KBM-7 (cell line): ENCODE measurements around the gene PRAC1.
"Not testable (repeated sequence)": the region's sequence is repeated elsewhere in the genome, so short reads cannot be mapped to it uniquely, and the experiment has no call there.

ENCODE experiments used
- DNase-seq: peaks from one replicate; pipeline ENCODE4 v3.0.0-alpha.2; 2015
- in situ Hi-C: fragments of 300-500 bp; cut with MboI; formaldehyde crosslinking; loops from 2 replicates; pipeline ENCODE4 v1.14.3; 2020; ENCODE audit warnings: low sequenced_read_pairs, low pct_unique_long_range_greater_than_20kb, mixed read lengths

Gene PRAC1

DNA sequence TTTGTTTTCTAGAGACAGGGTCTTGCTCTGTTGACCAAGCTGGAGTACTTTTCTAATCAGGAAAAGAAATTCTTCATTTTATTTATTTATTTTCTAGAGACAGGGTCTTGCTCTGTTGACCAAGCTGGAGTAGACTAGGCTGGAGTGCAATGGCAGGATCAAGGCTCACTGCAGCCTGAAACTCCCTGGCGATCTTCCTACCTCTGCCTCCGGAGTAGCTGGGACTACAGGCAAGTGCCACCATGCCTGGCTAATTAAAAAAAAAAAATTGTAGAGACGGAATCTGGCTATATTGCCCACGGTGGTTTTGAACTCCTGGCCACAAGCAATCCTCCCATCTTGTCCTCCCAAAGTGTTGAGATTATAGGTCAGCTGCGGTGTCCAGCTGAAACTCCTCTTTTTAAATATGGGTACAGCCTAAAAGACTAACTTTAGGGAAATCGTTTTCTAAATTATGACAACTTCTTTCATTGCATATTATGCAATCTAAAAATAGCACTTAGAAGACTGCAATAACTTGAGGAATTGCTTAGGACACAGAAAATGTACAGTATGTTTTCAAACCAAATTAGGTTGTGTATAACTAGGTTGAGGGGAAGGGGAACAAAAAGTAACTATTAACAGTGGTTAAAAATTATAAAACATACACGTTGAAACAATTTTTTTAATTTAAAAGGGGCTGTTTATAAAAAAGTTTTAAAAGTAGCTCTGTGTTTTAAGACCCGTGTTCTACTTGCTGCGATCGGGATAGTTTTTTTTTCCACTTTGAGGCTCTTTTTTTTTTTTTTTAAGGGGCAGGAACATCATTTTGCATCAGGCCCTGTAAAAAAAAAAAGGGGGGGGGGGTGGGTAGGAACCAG lies 4.7 kb downstream of the PRAC1 start:
- no peak for DNase-seq
- in situ Hi-C loops = no loop called here

DNA sequence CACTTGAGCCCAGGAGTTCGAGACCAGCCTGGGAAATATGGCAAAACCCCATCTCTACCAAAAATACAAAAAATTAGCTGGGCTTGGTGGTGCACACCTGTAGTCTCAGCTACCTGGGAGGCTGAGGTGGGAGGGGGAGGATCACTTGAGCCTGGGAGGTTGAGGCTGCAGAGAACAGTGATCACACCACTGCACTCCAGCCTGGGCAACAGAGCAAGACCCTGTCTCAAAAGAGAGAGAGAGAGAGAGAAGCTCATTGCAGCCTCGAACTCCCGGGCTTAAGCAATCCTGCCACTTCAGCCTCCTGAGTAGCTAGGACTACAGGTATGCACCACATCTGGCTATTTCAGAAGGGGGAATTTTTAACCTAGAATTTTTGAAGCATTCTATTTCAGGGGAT lies 5.8 kb downstream of the PRAC1 start:
- DNase-seq, in situ Hi-C loops: not testable (repeated sequence)

- in situ Hi-C loops = no loop called here
- DNase-seq = peak; percentile 21
These were observed 6.6 kb downstream of the PRAC1 start for GRCh38 chr17:48715496-48716399.

- in situ Hi-C loops = no loop called here
- no peak for DNase-seq
These were observed 11.2 kb downstream of the PRAC1 start for GRCh38 chr17:48711128-48711527.

DNA sequence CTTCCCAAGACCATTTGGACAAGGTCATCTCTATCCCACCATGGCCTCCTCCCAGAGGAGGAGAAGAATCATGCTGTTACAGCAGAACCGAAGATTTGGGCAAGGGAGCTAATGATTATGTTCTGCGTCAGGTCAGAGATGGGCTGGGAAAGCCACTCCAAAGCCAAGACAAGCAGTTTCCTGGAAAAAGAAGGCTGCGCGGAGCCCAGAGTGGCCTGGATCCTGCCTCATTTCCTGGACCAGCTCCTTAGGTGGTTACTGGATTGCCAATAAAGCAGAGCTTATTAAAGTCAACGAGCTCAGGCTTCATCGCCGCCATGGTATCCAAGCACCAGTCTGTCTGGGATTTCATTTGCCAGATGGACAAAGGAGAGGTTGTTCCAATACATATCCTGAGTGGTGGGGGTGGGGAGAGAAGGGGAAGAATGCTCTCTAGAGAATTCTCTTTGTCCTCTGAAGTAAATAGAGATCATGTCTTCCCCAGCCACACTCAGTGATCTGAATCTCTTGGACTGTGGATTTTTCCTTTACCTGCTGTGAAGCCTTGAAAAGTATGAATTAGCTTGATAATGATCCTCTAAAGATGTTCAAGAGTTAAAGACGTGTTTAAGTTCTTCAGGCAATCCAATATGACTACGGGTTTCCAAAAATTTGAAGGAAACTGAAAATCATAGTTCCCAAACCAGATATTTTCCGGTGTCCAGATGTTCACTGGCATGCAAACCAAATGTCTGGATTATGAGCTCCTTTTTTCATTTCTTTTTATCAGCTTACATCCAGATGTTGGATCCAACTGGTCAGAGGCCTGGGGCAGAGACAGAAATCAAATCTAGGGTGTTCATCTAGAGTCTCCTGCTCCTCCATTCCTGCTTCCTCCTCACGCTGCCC lies 17.7 kb downstream of the PRAC1 start:
- in situ Hi-C loops = no loop called here
- DNase-seq = no peak

DNA sequence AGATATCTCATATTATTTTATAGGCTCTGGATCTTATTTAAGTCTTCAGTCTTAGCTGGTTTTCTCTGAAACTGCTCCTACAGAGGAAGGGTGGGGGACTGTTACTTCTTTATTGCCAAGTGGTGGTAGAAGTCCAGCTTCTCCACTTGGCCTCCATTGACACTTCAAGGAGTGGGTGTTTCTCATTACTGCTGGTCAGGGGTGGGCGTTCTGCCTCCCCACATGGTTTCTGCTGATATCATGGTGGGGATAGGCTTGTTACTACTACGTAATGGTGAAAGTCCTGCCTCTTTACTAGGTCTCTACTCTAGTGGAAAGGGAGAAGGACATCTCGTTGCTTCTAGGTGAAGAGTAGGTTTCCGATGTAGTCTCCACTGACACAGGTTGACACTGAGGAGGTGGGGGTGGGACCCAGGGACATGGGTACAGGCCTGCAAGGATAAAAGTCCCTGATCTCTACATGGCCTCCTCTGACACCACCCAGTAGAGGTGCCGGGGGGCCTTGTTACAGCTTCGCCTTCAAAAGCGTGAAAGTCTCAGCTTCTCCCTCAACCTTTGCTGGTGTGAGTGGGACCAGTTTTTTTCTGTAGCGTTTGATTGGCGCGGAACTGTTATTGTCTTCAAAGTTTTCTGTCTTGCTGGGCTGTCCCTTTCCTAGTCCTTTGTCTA lies 20.3 kb downstream of the PRAC1 start:
- in situ Hi-C loops = no loop called here
- DNase-seq = no peak

GRCh38 chr17:48693178-48693577 lies 29.1 kb downstream of the PRAC1 start:
- in situ Hi-C loops = loop anchor here (25.0 kb wide), 1 partner anchor 94 kb away; no protein-coding TSS in a partner anchor

DNA sequence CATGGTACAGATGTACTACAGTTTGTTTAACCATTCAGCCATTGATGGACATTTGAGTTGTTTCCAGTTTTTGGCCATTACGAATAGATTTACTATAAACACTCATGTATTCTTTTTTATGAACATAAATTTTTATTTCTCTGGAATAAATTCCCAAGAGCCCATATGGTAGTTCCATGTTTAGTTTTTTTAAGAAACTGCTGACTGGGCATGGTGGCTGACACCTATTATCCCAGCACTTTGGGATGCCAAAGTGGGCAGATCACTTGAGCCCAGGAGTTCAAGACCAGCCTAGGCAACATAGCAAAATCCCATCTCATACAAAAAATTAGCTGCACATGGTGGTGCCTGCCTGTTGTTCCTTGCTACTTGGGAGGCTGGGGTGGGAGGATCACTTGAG lies 30.3 kb downstream of the PRAC1 start:
- no peak for DNase-seq
- in situ Hi-C loops = loop anchor here (25.0 kb wide), 1 partner anchor 95 kb away; no protein-coding TSS in a partner anchor

More at GRCh38 chr17:48693178-48693577, 29.1 kb downstream of the PRAC1 start:
- DNase-seq = no peak

- no peak for DNase-seq
- in situ Hi-C loops = loop anchor here (25.0 kb wide), 1 partner anchor 97 kb away; no protein-coding TSS in a partner anchor
These were observed 31.7 kb downstream of the PRAC1 start for GRCh38 chr17:48690655-48691054.

DNA sequence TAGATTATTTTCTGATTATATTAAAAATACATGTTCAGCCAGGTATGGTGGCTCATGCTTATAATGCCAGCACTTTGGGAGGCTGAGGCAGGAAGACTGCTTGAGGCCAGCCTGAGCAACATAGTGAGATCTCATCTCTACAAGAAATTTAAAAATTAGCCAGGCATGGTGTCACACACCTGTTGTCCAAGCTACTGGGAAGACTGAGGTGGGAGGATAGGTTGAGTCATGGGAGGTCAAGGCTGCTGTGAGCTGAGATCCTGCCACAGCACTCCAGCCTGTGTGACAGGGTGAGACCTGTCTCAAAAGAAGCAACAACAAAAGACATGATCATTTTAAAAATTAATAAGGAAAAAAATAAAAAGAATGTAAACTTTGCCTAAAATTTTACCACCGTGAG lies 40.7 kb downstream of the PRAC1 start:
- DNase-seq = no peak
- in situ Hi-C loops = loop anchor here (25.0 kb wide), 1 partner anchor 106 kb away; no protein-coding TSS in a partner anchor

DNA sequence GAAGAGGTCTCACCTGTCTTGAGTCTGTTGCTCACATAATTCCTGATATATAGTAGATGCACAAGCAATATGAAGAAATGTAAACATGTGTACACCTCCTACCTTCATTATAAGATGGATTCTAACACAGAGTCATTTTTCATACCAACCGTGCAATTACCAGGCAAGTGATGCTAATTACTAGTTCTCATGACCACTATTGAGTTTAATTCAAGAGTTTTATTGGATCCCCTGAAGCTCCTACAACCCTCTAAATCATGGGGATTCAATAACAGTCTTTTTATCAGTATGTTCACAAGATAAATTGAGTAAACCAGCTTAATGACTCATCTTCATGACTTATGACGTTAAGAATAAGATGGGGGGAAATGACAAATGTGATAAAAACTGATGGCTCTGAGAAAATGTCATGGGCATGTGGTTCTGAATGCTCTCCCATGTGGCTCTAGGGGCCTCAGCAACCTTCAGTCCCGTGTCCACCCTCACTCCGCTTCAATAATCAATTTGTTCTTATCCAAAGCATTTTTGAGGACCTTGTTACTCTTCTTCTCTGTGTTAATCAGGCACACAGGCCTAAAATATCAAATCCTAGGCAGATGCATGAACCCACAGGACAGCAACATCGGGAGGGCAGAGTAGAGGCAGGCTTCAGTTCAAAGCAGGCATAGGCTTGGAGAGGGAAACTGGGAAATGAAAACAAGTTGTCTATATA lies 42.8 kb downstream of the PRAC1 start:
- no peak for DNase-seq
- in situ Hi-C loops = loop anchor here (25.0 kb wide), 1 partner anchor 108 kb away; no protein-coding TSS in a partner anchor

DNA sequence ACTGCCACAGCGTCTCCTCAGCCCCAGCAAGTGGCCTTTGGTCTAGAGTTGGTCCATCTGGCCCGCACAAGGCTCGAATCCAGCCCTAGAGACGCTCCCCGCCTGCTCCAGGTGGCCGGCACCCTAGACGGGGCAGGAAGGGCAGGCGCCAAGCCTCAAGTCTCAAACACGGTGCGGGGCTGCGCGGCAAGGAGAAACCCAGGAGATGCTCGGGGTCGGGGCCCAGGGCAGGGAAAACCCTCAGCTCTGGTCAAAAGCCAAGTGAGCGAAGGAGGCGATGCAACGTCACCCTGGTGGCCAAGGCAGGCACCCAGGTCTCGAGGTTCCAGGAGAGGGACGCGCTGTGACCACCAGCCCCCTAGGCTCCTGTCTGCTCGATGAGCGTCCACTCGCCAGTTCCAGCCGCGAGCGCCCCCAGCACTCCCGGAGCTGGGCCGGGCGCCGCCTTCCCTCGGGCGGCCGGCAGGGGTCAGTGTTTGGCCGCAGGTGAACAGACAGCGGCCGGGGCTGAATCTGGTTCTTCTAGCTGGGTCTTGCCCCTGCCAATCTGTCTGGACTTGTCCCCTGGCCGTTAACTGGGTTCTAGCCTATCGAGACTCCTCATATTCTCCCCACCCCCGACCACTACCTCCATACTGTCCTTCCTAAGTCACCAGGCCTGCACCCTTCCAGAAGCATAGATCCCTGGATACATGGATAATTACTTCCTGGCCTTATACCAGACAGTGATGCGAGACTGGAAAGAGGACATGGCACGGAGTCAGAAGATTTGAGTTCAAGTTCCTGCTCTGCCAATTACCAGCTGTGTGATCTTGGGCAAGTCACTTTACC lies 44.0 kb downstream of the PRAC1 start:
- DNase-seq = peak; percentile 85
- in situ Hi-C loops = loop anchor here (25.0 kb wide), 1 partner anchor 109 kb away; no protein-coding TSS in a partner anchor

- in situ Hi-C loops = loop anchor here (25.0 kb wide), 1 partner anchor 110 kb away; no protein-coding TSS in a partner anchor
- DNase-seq = no peak
These were observed 45.3 kb downstream of the PRAC1 start for GRCh38 chr17:48676963-48677558.

DNA sequence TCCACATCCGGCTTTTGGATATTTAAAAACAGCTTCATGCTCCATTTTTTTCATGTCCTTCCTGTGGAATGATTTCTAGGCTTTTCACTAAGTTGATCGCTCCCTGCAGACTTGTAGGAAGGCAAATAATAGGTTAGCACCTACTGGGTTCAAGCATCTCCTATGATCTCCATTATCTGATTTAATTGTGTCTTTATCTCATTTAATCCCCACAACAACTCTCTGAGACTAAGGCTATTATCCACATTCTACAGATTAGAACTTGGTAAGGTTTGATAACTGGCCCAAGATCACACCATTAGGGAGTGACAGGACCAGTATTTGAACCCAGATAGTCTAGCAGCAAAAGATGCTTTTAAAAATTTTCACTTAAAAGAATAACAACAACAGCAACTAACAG lies 50.0 kb downstream of the PRAC1 start:
- in situ Hi-C loops = no loop called here
- DNase-seq = no peak
